ENCODE measurements around the gene ZFP2. TPM values are rescaled to one million over a fixed set of nuclear protein-coding genes. Genes with fewer than 3 reads are reported as not detected.
A peak's percentile ranks its signal among the peaks of the same experiment; 100 is the strongest.

Gene ZFP2
- 1 to 10 TPM in 3 of 4 donors, not detected in 1; 1.7 to 3.6 (median 2.0) TPM for total RNA-seq

- Histone ChIP-seq H3K36me3 (no peaks in the 10 kb centered on the region), H3K4me3 (peak within 1 kb of the TSS; percentile 49 to 97 (median 74)), H3K27ac (peak within 1 kb of the TSS; percentile 72 to 80 (median 76)), H3K4me1 (peaks cover 0 to 11% (median 6%) of the 10 kb centered on the region in 4 donors), H3K27me3 (no peaks in the 10 kb centered on the region), H3K9me3 (no peaks in the 10 kb centered on the region)
- DNase-seq: peak; percentile 60
- WGBS, 2 donors (ENCODE audit: low coverage in 1 of 2): 4% methylated on average over 55 of the region's 79 CpGs; no CpG with 5 or more reads in 1 of the 2 donors
- intact Hi-C loops (cut with DNase I; ENCODE audit: low total_unique reads) (no loop called here), in situ Hi-C loops (cut with MboI; ENCODE audit: low pct_ligation_motif_present in 1 of 4, low pct_unique_long_range_greater_than_20kb in 1 of 4, low sequenced_read_pairs in 3 of 4) (no loop called here)
- no peak for TF ChIP-seq EP300 (IDR thresholded peaks at IDR 0.05; ENCODE audit: low read depth)
- peak; percentile 27 for TF ChIP-seq POLR2A (IDR thresholded peaks at IDR 0.05)
- no peak for TF ChIP-seq CTCF (IDR thresholded peaks at IDR 0.05)
- peak in 2 of 3 donors; percentile 22 to 23 for TF ChIP-seq POLR2AphosphoS5 (IDR thresholded peaks at IDR 0.05)
Observed at GRCh38 chr5:178895615-178896571, at the start of gene ZFP2. TSS of gene ZFP2 (plus strand) at chr5:178895913. CDS start at chr5:178931314, 35,401 bp downstream.

GRCh38 chr5:178849316-178849715, 46.4 kb upstream of the ZFP2 start:
- Histone ChIP-seq H3K4me3 (no peak overlapping the region), H3K4me1 (no peaks in the 10 kb centered on the region), H3K36me3 (no peaks in the 10 kb centered on the region), H3K9me3 (no peaks in the 10 kb centered on the region), H3K27ac (no peak overlapping the region), H3K27me3 (no peaks in the 10 kb centered on the region)
- in situ Hi-C loops (cut with MboI; ENCODE audit: low pct_ligation_motif_present in 1 of 4, low pct_unique_long_range_greater_than_20kb in 1 of 4, low sequenced_read_pairs in 3 of 4) (no loop called here), intact Hi-C loops (cut with DNase I; ENCODE audit: low total_unique reads) (no loop called here)
- TF ChIP-seq POLR2AphosphoS5 (IDR thresholded peaks at IDR 0.05) (no peak), CTCF (IDR thresholded peaks at IDR 0.05) (no peak), EP300 (IDR thresholded peaks at IDR 0.05; ENCODE audit: low read depth) (no peak), POLR2A (IDR thresholded peaks at IDR 0.05) (no peak)
- 80 to 90% methylated on average over 5 of the region's 5 CpGs for WGBS, 2 donors (ENCODE audit: low coverage in 1 of 2)
- no peak for DNase-seq

GRCh38 chr5:178851951-178852350, 43.8 kb upstream of the ZFP2 start:
- H3K27ac ChIP-seq: no peak overlapping the region
- WGBS, 2 donors (ENCODE audit: low coverage in 1 of 2): 86% methylated on average over 3 of the region's 3 CpGs; no CpG with 5 or more reads in 1 of the 2 donors
- no peak overlapping the region for H3K4me3 ChIP-seq
- H3K9me3 ChIP-seq: no peaks in the 10 kb centered on the region
- no peaks in the 10 kb centered on the region for H3K36me3 ChIP-seq
- TF ChIP-seq CTCF (IDR thresholded peaks at IDR 0.05) (no peak), POLR2A (IDR thresholded peaks at IDR 0.05) (no peak), EP300 (IDR thresholded peaks at IDR 0.05; ENCODE audit: low read depth) (no peak), POLR2AphosphoS5 (IDR thresholded peaks at IDR 0.05) (no peak)
- H3K4me1 ChIP-seq: no peaks in the 10 kb centered on the region
- DNase-seq: no peak
- no peaks in the 10 kb centered on the region for H3K27me3 ChIP-seq
- in situ Hi-C loops (cut with MboI; ENCODE audit: low pct_ligation_motif_present in 1 of 4, low pct_unique_long_range_greater_than_20kb in 1 of 4, low sequenced_read_pairs in 3 of 4): loop anchor here in 3 of 4 donors (10.0 to 25.0 kb wide), 4 partner anchors 115 to 210 kb away; partner anchors contain the start of genes ZNF354A (in 2 of the 3) and ZNF354C (in 1 of the 3)
- intact Hi-C loops (cut with DNase I; ENCODE audit: low total_unique reads): loop anchor here (10.0 kb wide), 1 partner anchor 117 kb away; the partner anchor contains the start of gene ZNF354A

GRCh38 chr5:178854284-178854683, 41.4 kb upstream of the ZFP2 start:
- H3K36me3 ChIP-seq: no peaks in the 10 kb centered on the region
- H3K27me3 ChIP-seq: no peaks in the 10 kb centered on the region
- no peak for DNase-seq
- peaks cover 0 to 2% (median 0%) of the 10 kb centered on the region in 4 donors for H3K4me1 ChIP-seq
- in situ Hi-C loops (cut with MboI; ENCODE audit: low pct_ligation_motif_present in 1 of 4, low pct_unique_long_range_greater_than_20kb in 1 of 4, low sequenced_read_pairs in 3 of 4) (loop anchor here in 3 of 4 donors (10.0 to 25.0 kb wide), 4 partner anchors 117 to 208 kb away; partner anchors contain the start of genes ZNF354A (in 2 of the 3) and ZNF354C (in 1 of the 3)), intact Hi-C loops (cut with DNase I; ENCODE audit: low total_unique reads) (loop anchor here (10.0 kb wide), 1 partner anchor 119 kb away; the partner anchor contains the start of gene ZNF354A)
- 40 to 46% methylated on average over 4 to 5 of the region's 5 CpGs for WGBS, 2 donors (ENCODE audit: low coverage in 1 of 2)
- no peak overlapping the region for H3K27ac ChIP-seq
- no peak overlapping the region for H3K4me3 ChIP-seq
- no peaks in the 10 kb centered on the region for H3K9me3 ChIP-seq
- no peak for TF ChIP-seq POLR2A (IDR thresholded peaks at IDR 0.05)
- TF ChIP-seq CTCF (IDR thresholded peaks at IDR 0.05): no peak
- no peak for TF ChIP-seq EP300 (IDR thresholded peaks at IDR 0.05; ENCODE audit: low read depth)
